HG03025 (cell line): ENCODE measurements around the gene PAAF1.
A peak's percentile ranks its signal among the peaks of the same experiment; 100 is the strongest.

Experiments
- ATAC-seq: cut with Tn5 transposase; IDR thresholded peaks from one replicate; pipeline ENCODE4 v1.9.1; 2021; ENCODE audit warnings: mild to moderate bottlenecking, moderate library complexity; ENCODE audit not compliant: unreplicated experiment, low FRiP score

The PAAF1 gene

GRCh38 chr11:73876424-73877310, at the start of gene PAAF1, which contains the start of gene COA4:
PAAF1 (plus strand) TSS chr11:73876999; CDS start chr11:73877022, 23 bp downstream.
COA4 (minus strand) TSS chr11:73876846; CDS start chr11:73873378, 3,468 bp downstream.
- peak; percentile 89 for ATAC-seq

- ATAC-seq: no peak
Observed at GRCh38 chr11:73830261-73830660, 46.5 kb upstream of the PAAF1 start.

- no peak for ATAC-seq
Observed at GRCh38 chr11:73833067-73833466, 43.7 kb upstream of the PAAF1 start.

- no peak for ATAC-seq
Observed at GRCh38 chr11:73838443-73839122, 38.2 kb upstream of the PAAF1 start.

- ATAC-seq: no peak
Observed at GRCh38 chr11:73839123-73839457, 37.7 kb upstream of the PAAF1 start.

GRCh38 chr11:73851046-73851764, 25.6 kb upstream of the PAAF1 start:
- no peak for ATAC-seq

- no peak for ATAC-seq
Observed at GRCh38 chr11:73852049-73852448, 24.8 kb upstream of the PAAF1 start.

GRCh38 chr11:73854680-73855079, 22.1 kb upstream of the PAAF1 start:
- no peak for ATAC-seq

GRCh38 chr11:73856031-73856567, 20.7 kb upstream of the PAAF1 start:
- ATAC-seq: no peak

GRCh38 chr11:73859671-73860070, 17.1 kb upstream of the PAAF1 start:
- no peak for ATAC-seq

- ATAC-seq: no peak
Observed at GRCh38 chr11:73860202-73860601, 16.6 kb upstream of the PAAF1 start.

GRCh38 chr11:73862986-73863385, 13.8 kb upstream of the PAAF1 start:
- no peak for ATAC-seq

GRCh38 chr11:73866095-73866579, 10.7 kb upstream of the PAAF1 start:
- ATAC-seq: no peak

GRCh38 chr11:73866586-73866996, 10.2 kb upstream of the PAAF1 start:
- no peak for ATAC-seq

- ATAC-seq: no peak
Observed at GRCh38 chr11:73869332-73869949, 7.4 kb upstream of the PAAF1 start.

- no peak for ATAC-seq
Observed at GRCh38 chr11:73870261-73870660, 6.5 kb upstream of the PAAF1 start.

GRCh38 chr11:73872749-73873357, 3.9 kb upstream of the PAAF1 start:
- ATAC-seq: no peak

GRCh38 chr11:73875380-73875779, 1.4 kb upstream of the PAAF1 start:
- ATAC-seq: no peak

GRCh38 chr11:73875840-73876239, 959 bp upstream of the PAAF1 start:
- ATAC-seq: no peak

- no peak for ATAC-seq
Observed at GRCh38 chr11:73878771-73879170, 2.0 kb downstream of the PAAF1 start.
